ENCODE results near the gene SPSB1. TPM values are rescaled to one million over a fixed set of nuclear protein-coding genes. Genes with fewer than 3 reads are reported as not detected.

The SPSB1 gene
- total RNA-seq, 1 experiment from 2014 or later: 2.9 TPM

GRCh38 chr1:9366943-9367780 is 74.5 kb downstream of the SPSB1 start:
- H4K91ac ChIP-seq (ENCODE audit: insufficient read length, low read depth, low read length): no peak overlapping the region
- no peak overlapping the region for H4K5ac ChIP-seq (ENCODE audit: insufficient read length, low read depth, low read length)
- H2BK20ac ChIP-seq (ENCODE audit: low read depth, low read length, poor library complexity, severe bottlenecking): no peak overlapping the region
- H3K14ac ChIP-seq (ENCODE audit: insufficient read depth, low read length): no peak overlapping the region
- no CpG with 5 or more reads among the region's 34 CpGs for WGBS (ENCODE audit: extremely low coverage, insufficient read length, low lambda C conversion rate)
- Mint-ChIP-seq H3K4me1 (peaks cover 3 to 13% of the 10 kb centered on the region in 2 experiments; a peak in 3 of 4 replicates), H3K27ac (peak overlapping the region in 2 of 3 experiments; percentile 6 to 21; a peak in 2 of 7 replicates), H3K27me3 (ENCODE audit: low read depth) (no peaks in the 10 kb centered on the region; the same call in 1 of the 2 replicates), H3K9me3 (no peaks in the 10 kb centered on the region), H3K4me3 (no peak overlapping the region), H3K36me3 (ENCODE audit: insufficient read depth in 1 of 3, low read depth in 3 of 3) (no peaks in the 10 kb centered on the region)
- no peak overlapping the region for H3T11ph ChIP-seq (ENCODE audit: low read length)
- no peak for DNase-seq
- no peaks in the 10 kb centered on the region for H3K27me3 ChIP-seq (ENCODE audit: insufficient read depth, low read length)
- H3K9me3 ChIP-seq (ENCODE audit: control insufficient read depth, low read depth, low read length): no peaks in the 10 kb centered on the region
- no peaks in the 10 kb centered on the region for H3K23me2 ChIP-seq (ENCODE audit: insufficient read length, low read depth, low read length, poor library complexity, severe bottlenecking)
- no peaks in the 10 kb centered on the region; the same call in 1 of the 2 replicates for H3K4me1 ChIP-seq (ENCODE audit: insufficient read depth, low read length)
- H2AK5ac ChIP-seq (ENCODE audit: insufficient read length, low read length): no peak overlapping the region
- H3K27ac ChIP-seq (ENCODE audit: insufficient read length, low read depth, low read length): no peak overlapping the region
- H2BK120ac ChIP-seq (ENCODE audit: low read depth, low read length, poor library complexity, severe bottlenecking): no peak overlapping the region
- H3K23ac ChIP-seq (ENCODE audit: insufficient read length, low read depth, low read length): no peak overlapping the region
- no peak overlapping the region for H2BK12ac ChIP-seq (ENCODE audit: insufficient read length, low read depth, low read length)
- no peak overlapping the region for H3K18ac ChIP-seq (ENCODE audit: insufficient read length, low read depth, low read length)
- H4K20me1 ChIP-seq (ENCODE audit: control insufficient read depth, insufficient read depth, insufficient read length): no peaks in the 10 kb centered on the region
- H3K79me1 ChIP-seq (ENCODE audit: insufficient read depth, low read depth, low read length, poor library complexity, severe bottlenecking): no peaks in the 10 kb centered on the region
- TF ChIP-seq CTCF (conservative IDR thresholded peaks at IDR 0.05): no peak
- no peak overlapping the region for H4K8ac ChIP-seq (replicated peaks; ENCODE audit: insufficient read length, low read depth, low read length)
- H3K4me2 ChIP-seq (ENCODE audit: insufficient read depth, insufficient read length, low read length): no peak overlapping the region
- H3K79me2 ChIP-seq (ENCODE audit: insufficient read depth, low read length): no peaks in the 10 kb centered on the region
- no peak overlapping the region for H3K4ac ChIP-seq (ENCODE audit: low read depth, low read length)
- no peak overlapping the region for H2BK15ac ChIP-seq (ENCODE audit: low read depth, low read length)
- H3K56ac ChIP-seq (ENCODE audit: insufficient read length, low read depth, low read length): no peak overlapping the region
- H3K9ac ChIP-seq (ENCODE audit: extremely low read depth, insufficient read length, low read length): no peak overlapping the region
- no peak overlapping the region for H2AFZ ChIP-seq (ENCODE audit: low read length)
- no peak overlapping the region for H2BK5ac ChIP-seq (ENCODE audit: insufficient read length, low read length)

All from H9 (cell line).